HepG2 (cell line): ENCODE measurements around the gene SUMO1. TPM values are rescaled to one million over a fixed set of nuclear protein-coding genes. Genes with fewer than 3 reads are reported as not detected.

Experiments
- ATAC-seq: fragments of 200-7000 bp; cut with Tn5 transposase; 3 replicates; pipeline ENCODE4 v1.9.1; 2020; ENCODE audit warnings: mild to moderate bottlenecking, moderate library complexity
- BruUV-seq: library from RNA; stranded (reverse); fragments of 400-500 nt; replicated peaks from 2 replicates; lab custom pipeline; 2021; lab: Mats Ljungman, UMichigan
- CTCF ChIA-PET: fragments of 300-600 bp; formaldehyde crosslinking; extraction: SDS; loops from one replicate; lab custom pipeline; 2021; ENCODE audit warnings: low total read pairs, inconsistent platforms, low intra/inter-chr PET ratio; lab: Yijun Ruan, JAX
- POLR2A ChIA-PET: fragments of 350-600 bp; sonication (Branson Sonifier 250); formaldehyde crosslinking; loops from one replicate; lab custom pipeline; 2020; ENCODE audit warnings: antibody characterized with exemption, inconsistent platforms; lab: Yijun Ruan, JAX
- DNase-seq: peaks from one replicate; pipeline ENCODE4 v3.0.0-alpha.2; 2015; ENCODE audit warnings: low spot score
- FAIRE-seq: peaks from 3 replicates; lab custom pipeline; 2011; peaks lifted over from hg19 to GRCh38; lab: Jason Lieb, UNC
- H2AFZ ChIP-seq: one replicate; pipeline ENCODE4 v1.6.1; 2011; ENCODE audit warnings: low read length, inconsistent platforms
- H3K27ac ChIP-seq: fragments of 300-600 bp; 3 replicates; pipeline ENCODE4 v1.8.0; 2011; ENCODE audit warnings: mixed run types, mild to moderate bottlenecking, mixed read lengths, low read length, inconsistent platforms; ENCODE audit not compliant: insufficient read depth; ENCODE audit errors: extremely low read length
- H3K27me3 ChIP-seq, 2 experiments: fragments of 200-600 bp in 1 of 2; 2 replicates in 1 of 2; 3 replicates in 1 of 2; pipeline versions ENCODE4 v1.6.0 to v1.8.0; 2011; ENCODE audit warnings: low read length in 2 of 2, mild to moderate bottlenecking in 2 of 2, moderate library complexity in 2 of 2, inconsistent platforms in 1 of 2; ENCODE audit not compliant: insufficient read depth in 2 of 2, control insufficient read depth in 1 of 2
- H3K36me3 ChIP-seq, 2 experiments: fragments of 200-600 bp in 1 of 2; replicated peaks in 1 of 2; 2 replicates in 1 of 2; 3 replicates in 1 of 2; pipeline versions ENCODE4 v1.5.1 to v1.8.0; 2011; ENCODE audit warnings: low read length in 2 of 2, inconsistent platforms in 1 of 2; ENCODE audit not compliant: insufficient read depth in 2 of 2, control insufficient read depth in 1 of 2
- H3K4me1 ChIP-seq: 2 replicates; pipeline ENCODE4 v1.5.1; 2012; ENCODE audit warnings: low read length, inconsistent platforms; ENCODE audit not compliant: insufficient read depth
- H3K4me2 ChIP-seq: 2 replicates; pipeline ENCODE4 v1.6.0; 2011; ENCODE audit warnings: low read depth, low read length, inconsistent platforms
- H3K4me3 ChIP-seq, 3 experiments: fragments of 200-600 bp in 1 of 3; sonication (generic), shearing (Covaris generic) in 1 of 3; replicated peaks in 1 of 3; 2 replicates each; pipeline ENCODE4 v1.5.1; 2011 to 2016; ENCODE audit warnings: low read length in 3 of 3, inconsistent platforms in 2 of 3, low read depth in 2 of 3, mild to moderate bottlenecking in 2 of 3, control low read depth in 1 of 3, mixed read lengths in 1 of 3; ENCODE audit not compliant: insufficient read depth in 1 of 3
- H3K79me2 ChIP-seq: one replicate; pipeline ENCODE4 v1.6.1; 2011; ENCODE audit warnings: low read length, inconsistent platforms; ENCODE audit not compliant: insufficient read depth
- H3K9ac ChIP-seq: 2 replicates; pipeline ENCODE4 v1.6.0; 2011; ENCODE audit warnings: mild to moderate bottlenecking, low read depth, low read length, inconsistent platforms; ENCODE audit not compliant: insufficient read depth
- H3K9me3 ChIP-seq: 2 replicates; pipeline ENCODE4 v1.5.1; 2012; ENCODE audit warnings: mild to moderate bottlenecking, low read length
- H4K20me1 ChIP-seq: 2 replicates; pipeline ENCODE4 v1.6.0; 2011; ENCODE audit warnings: inconsistent platforms, mild to moderate bottlenecking, low read length, moderate library complexity; ENCODE audit not compliant: insufficient read depth
- ADNP ChIP-seq: sonication (generic); formaldehyde crosslinking; IDR thresholded peaks from 2 replicates; pipeline ENCODE4 v1.4.0; 2020; ENCODE audit warnings: missing genetic modification reagents
- EZH2 ChIP-seq: conservative IDR thresholded peaks from 2 replicates; pipeline ENCODE4 v1.6.1; 2012; ENCODE audit warnings: mild to moderate bottlenecking, low read depth, low read length, moderate library complexity
- GFI1 ChIP-seq: sonication (generic); formaldehyde crosslinking; IDR thresholded peaks from 2 replicates; pipeline ENCODE4 v1.5.0; 2020; ENCODE audit warnings: missing genetic modification reagents, mild to moderate bottlenecking, borderline replicate concordance
- MEIS2 ChIP-seq: sonication (generic); formaldehyde crosslinking; IDR thresholded peaks from 2 replicates; pipeline ENCODE4 v1.9.0; 2021; ENCODE audit warnings: mild to moderate bottlenecking, missing genetic modification reagents
- NFIB ChIP-seq: sonication (generic); formaldehyde crosslinking; IDR thresholded peaks from 2 replicates; pipeline ENCODE4 v1.9.0; 2021; ENCODE audit warnings: missing genetic modification reagents, mild to moderate bottlenecking, borderline replicate concordance
- SAFB2 ChIP-seq: sonication (generic); formaldehyde crosslinking; IDR thresholded peaks from 2 replicates; pipeline ENCODE4 v1.5.1; 2020; ENCODE audit warnings: missing genetic modification reagents, low read depth, mild to moderate bottlenecking, borderline replicate concordance
- ZBTB20 ChIP-seq: sonication (generic); formaldehyde crosslinking; IDR thresholded peaks from 2 replicates; pipeline ENCODE4 v1.8.1; 2023; ENCODE audit warnings: missing genetic modification reagents, low read depth, mild to moderate bottlenecking, borderline replicate concordance
- ZNF44 ChIP-seq: sonication (generic); formaldehyde crosslinking; IDR thresholded peaks from 2 replicates; pipeline ENCODE4 v1.5.1; 2020; ENCODE audit warnings: mild to moderate bottlenecking, missing genetic modification reagents
- ZNF570 ChIP-seq: sonication (generic); formaldehyde crosslinking; IDR thresholded peaks from 2 replicates; pipeline ENCODE4 v1.4.0; 2020; ENCODE audit warnings: mild to moderate bottlenecking, missing genetic modification reagents, borderline replicate concordance
- ZNF674 ChIP-seq: sonication (generic); formaldehyde crosslinking; IDR thresholded peaks from 2 replicates; pipeline ENCODE4 v1.5.0; 2020; ENCODE audit warnings: low read depth, mild to moderate bottlenecking, missing genetic modification reagents
- WGBS: methylation state at CpG from one replicate; pipeline ENCODE4 v1.1.6; 2017; ENCODE audit warnings: low lambda C conversion rate; 5-methylcytosine and 5-hydroxymethylcytosine counted together
- in situ Hi-C: cut with HindIII; loops from 2 replicates; pipeline ENCODE4 v1.10.0; 2017; ENCODE audit warnings: low pct_unique_long_range_greater_than_20kb; ENCODE audit not compliant: extremely low pct_ligation_motif_present
- intact Hi-C: fragments of 100-400 bp; cut with micrococcal nuclease; formaldehyde crosslinking; loops from one replicate; pipeline ENCODE4 v1.10.0; 2022; ENCODE audit not compliant: unreplicated experiment
- polyA plus RNA-seq, 8 experiments: library from polyadenylated mRNA; depleted of rRNA in 3 of 8; stranded (reverse) in 7 of 8; unstranded in 1 of 8; fragments of >200 nt; fragmentation: Illumina TruSeq in 4 of 8; extraction: Trizol in 4 of 8; gene quantifications; 2 replicates each; pipeline versions ENCODE4 v1.2.1 to v1.2.3, GENCODE V29; 2011 to 2016; ENCODE audit warnings: low read depth in 4 of 8, missing spikeins in 1 of 8, mixed read lengths in 1 of 8; ENCODE audit not compliant: insufficient read depth in 1 of 8
- total RNA-seq, 5 experiments: library from RNA; depleted of rRNA; stranded (reverse); fragments of >200 nt; fragmentation: Illumina TruSeq; extraction: Trizol; gene quantifications; 2 replicates each; pipeline ENCODE4 v1.2.3, GENCODE V29; 2016; ENCODE audit warnings: low read depth in 1 of 5
- TF ChIP-seq, protein P1 (sequence below): sonication (generic); formaldehyde crosslinking; IDR thresholded peaks from 2 replicates; pipeline ENCODE4 v1.4.0; 2020; ENCODE audit warnings: missing genetic modification reagents, borderline replicate concordance
- TF ChIP-seq, protein P2 (sequence below): sonication (generic); formaldehyde crosslinking; IDR thresholded peaks from 2 replicates; pipeline ENCODE4 v1.8.0; 2022; ENCODE audit warnings: mild to moderate bottlenecking, missing genetic modification reagents

The SUMO1 gene
- total and polyA plus RNA-seq, 2 of the 13 experiments (the other 11 are each of a cell fraction or from before 2014, with no cell fraction given), result 101 to 173 TPM

DNA sequence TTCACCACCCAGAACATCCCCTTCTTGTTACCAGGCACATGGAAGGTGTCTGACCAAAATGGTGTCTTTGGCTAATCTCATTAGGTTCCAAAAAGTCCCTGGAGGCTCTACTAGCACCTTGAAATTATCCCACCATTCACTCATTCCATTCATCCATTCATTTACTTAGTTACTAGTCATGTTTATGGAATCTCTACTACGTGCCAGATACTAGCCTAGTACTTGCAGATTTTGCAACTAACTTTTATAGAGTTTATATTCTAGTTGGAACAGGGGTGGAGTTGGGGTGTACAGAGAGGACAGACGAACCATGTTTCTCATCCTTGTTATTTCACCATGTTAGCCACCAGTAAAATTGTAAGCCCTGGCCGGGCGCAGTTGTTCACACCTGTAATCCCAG, 23.1 kb upstream of the SUMO1 start:
- CTCF ChIA-PET, result no interaction called here
- no peak overlapping the region for H3K27ac ChIP-seq
- H2AFZ ChIP-seq, result no peak overlapping the region
- ATAC-seq (no peak), DNase-seq (no peak), FAIRE-seq (no peak)
- in situ Hi-C loops, result no loop called here
- H3K4me3 ChIP-seq, result no peak overlapping the region
- no peak overlapping the region for H3K4me2 ChIP-seq
- intact Hi-C loops, result no loop called here
- no peaks in the 10 kb centered on the region for H3K9me3 ChIP-seq
- BruUV-seq, result no TSS peak
- H3K9ac ChIP-seq, result no peak overlapping the region
- H4K20me1 ChIP-seq, result peaks cover 3% of the 10 kb centered on the region
- TF ChIP-seq EZH2 (no peak), ZBTB20 (CRISPR knock-in tag) (no peak), NFIB (CRISPR knock-in tag) (no peak), MEIS2 (CRISPR knock-in tag) (no peak), ADNP (CRISPR knock-in tag) (no peak), ZNF674 (no peak), ZNF570 (CRISPR knock-in tag) (no peak), GFI1 (CRISPR knock-in tag) (no peak), SAFB2 (CRISPR knock-in tag) (no peak), ZNF44 (no peak)
- TF ChIP-seq, protein P1, sequence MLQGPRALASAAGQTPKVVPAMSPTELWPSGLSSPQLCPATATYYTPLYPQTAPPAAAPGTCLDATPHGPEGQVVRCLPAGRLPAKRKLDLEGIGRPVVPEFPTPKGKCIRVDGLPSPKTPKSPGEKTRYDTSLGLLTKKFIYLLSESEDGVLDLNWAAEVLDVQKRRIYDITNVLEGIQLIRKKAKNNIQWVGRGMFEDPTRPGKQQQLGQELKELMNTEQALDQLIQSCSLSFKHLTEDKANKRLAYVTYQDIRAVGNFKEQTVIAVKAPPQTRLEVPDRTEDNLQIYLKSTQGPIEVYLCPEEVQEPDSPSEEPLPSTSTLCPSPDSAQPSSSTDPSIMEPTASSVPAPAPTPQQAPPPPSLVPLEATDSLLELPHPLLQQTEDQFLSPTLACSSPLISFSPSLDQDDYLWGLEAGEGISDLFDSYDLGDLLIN (CRISPR knock-in tag), result no peak
- TF ChIP-seq, protein P2, sequence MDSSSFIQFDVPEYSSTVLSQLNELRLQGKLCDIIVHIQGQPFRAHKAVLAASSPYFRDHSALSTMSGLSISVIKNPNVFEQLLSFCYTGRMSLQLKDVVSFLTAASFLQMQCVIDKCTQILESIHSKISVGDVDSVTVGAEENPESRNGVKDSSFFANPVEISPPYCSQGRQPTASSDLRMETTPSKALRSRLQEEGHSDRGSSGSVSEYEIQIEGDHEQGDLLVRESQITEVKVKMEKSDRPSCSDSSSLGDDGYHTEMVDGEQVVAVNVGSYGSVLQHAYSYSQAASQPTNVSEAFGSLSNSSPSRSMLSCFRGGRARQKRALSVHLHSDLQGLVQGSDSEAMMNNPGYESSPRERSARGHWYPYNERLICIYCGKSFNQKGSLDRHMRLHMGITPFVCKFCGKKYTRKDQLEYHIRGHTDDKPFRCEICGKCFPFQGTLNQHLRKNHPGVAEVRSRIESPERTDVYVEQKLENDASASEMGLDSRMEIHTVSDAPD (CRISPR knock-in tag), result no peak
- H3K4me1 ChIP-seq, result peaks cover 27% of the 10 kb centered on the region
- H3K36me3 ChIP-seq, result no peaks in the 10 kb centered on the region
- no peaks in the 10 kb centered on the region; a peak in 1 of 5 replicates for H3K27me3 ChIP-seq
- peaks cover 11% of the 10 kb centered on the region for H3K79me2 ChIP-seq
- 41% methylated on average over 4 of the region's 4 CpGs for WGBS
- POLR2A ChIA-PET, result no interaction called here
